Glutamatergic neuron (in vitro differentiated cells): Measurements from ENCODE around the gene FAM168B. TPM values are rescaled to one million over a fixed set of nuclear protein-coding genes. Genes with fewer than 3 reads are reported as not detected.
A peak's percentile ranks its signal among the peaks of the same experiment; 100 is the strongest.
"Not testable (repeated sequence)": the region's sequence is repeated elsewhere in the genome, so short reads cannot be mapped to it uniquely, and the experiment has no call there.

Experiments
- DNase-seq: peaks from one replicate; pipeline ENCODE4 v3.0.0; 2022
- H3K27ac Mint-ChIP-seq: one replicate; pipeline ENCODE4 v1.8.0; 2020; ENCODE audit warnings: mild to moderate bottlenecking, mixed read lengths, inconsistent platforms; ENCODE audit not compliant: unreplicated experiment
- H3K27me3 Mint-ChIP-seq: one replicate; pipeline ENCODE4 v1.8.0; 2020; ENCODE audit warnings: mild to moderate bottlenecking, moderate library complexity, mixed read lengths, inconsistent platforms; ENCODE audit not compliant: unreplicated experiment
- H3K36me3 Mint-ChIP-seq: one replicate; pipeline ENCODE4 v1.8.0; 2020; ENCODE audit warnings: mild to moderate bottlenecking, mixed read lengths, inconsistent platforms; ENCODE audit not compliant: unreplicated experiment
- H3K4me1 Mint-ChIP-seq: one replicate; pipeline ENCODE4 v1.8.0; 2020; ENCODE audit warnings: mild to moderate bottlenecking, low read depth, mixed read lengths, inconsistent platforms; ENCODE audit not compliant: unreplicated experiment
- H3K4me3 Mint-ChIP-seq: one replicate; pipeline ENCODE4 v1.8.0; 2020; ENCODE audit warnings: mild to moderate bottlenecking, mixed read lengths, inconsistent platforms; ENCODE audit not compliant: unreplicated experiment
- H3K9me3 Mint-ChIP-seq: one replicate; pipeline ENCODE4 v1.8.0; 2020; ENCODE audit warnings: mild to moderate bottlenecking, moderate library complexity, mixed read lengths, inconsistent platforms; ENCODE audit not compliant: unreplicated experiment
- CTCF ChIP-seq: fragments of 200-600 bp; sonication (generic); IDR thresholded peaks from one replicate; pipeline ENCODE4 v1.5.0; 2021; ENCODE audit not compliant: partially characterized antibody, unreplicated experiment
- total RNA-seq: library from RNA; stranded (reverse); fragmentation: NEBNext Ultra II Directional; extraction: Animal tissue kit (Norgen Biotek cat#: 25700); gene quantifications from one replicate; pipeline ENCODE4 v1.2.1, GENCODE V29; 2021; ENCODE audit not compliant: unreplicated experiment

Gene FAM168B
- total RNA-seq, 1 donor from 2014 or later, result 118 TPM

GRCh38 chr2:131077182-131077846 is 15.9 kb downstream of the FAM168B start:
- Mint-ChIP-seq H3K27ac (peak overlapping the region; percentile 46), H3K27me3 (no peaks in the 10 kb centered on the region), H3K36me3 (peaks cover 4% of the 10 kb centered on the region), H3K4me3 (no peak overlapping the region), H3K9me3 (no peaks in the 10 kb centered on the region), H3K4me1 (peaks cover 17% of the 10 kb centered on the region)
- no peak for DNase-seq
- TF ChIP-seq CTCF, result no peak

DNA sequence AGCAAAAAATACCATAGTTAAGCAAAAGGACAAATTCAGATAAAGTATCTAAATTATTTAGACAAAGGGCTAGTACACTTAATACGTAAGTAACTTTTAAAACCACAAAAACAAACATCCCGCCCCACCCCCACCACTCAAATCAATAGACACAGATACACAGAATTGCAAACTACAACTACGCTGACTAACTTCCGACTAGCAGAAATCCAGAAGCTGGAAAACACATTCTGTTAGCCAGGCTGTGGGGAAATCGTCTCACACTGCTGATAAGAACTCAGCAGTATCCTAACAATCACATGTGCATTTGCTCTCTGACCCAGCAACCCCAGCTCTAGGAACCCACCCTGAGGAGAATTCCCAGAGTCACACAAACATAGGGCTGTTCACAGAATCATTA is 16.6 kb downstream of the FAM168B start:
- DNase-seq, result no peak
- H3K27ac Mint-ChIP-seq, result peak overlapping the region; percentile 12
- H3K4me3 Mint-ChIP-seq, result no peak overlapping the region

DNA sequence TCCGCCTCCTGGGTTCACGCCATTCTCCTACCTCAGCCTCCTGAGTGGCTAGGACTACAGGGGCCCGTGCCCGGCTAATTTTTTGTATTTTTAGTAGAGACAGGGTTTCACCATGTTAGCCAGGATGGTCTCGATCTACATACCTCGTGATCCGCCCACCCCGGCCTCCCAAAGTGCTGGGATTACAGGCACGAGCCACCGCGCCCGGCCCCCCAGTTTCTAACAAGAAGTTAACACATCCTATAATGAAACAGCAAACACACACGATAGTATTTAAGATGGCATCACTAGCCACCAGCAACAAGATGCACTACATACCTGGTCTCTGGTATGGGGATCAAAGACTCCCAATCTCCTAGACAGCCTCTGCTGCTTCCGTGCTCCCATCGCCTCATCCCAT is 17.7 kb downstream of the FAM168B start:
- not testable (repeated sequence) for DNase-seq, H3K9me3 Mint-ChIP-seq
- H3K27ac Mint-ChIP-seq, result peak overlapping the region; percentile 72

More for the DNA sequence above, 16.6 kb downstream of the FAM168B start:
- Mint-ChIP-seq H3K36me3 (peaks cover 4% of the 10 kb centered on the region), H3K9me3 (no peaks in the 10 kb centered on the region), H3K27me3 (no peaks in the 10 kb centered on the region), H3K4me1 (peaks cover 13% of the 10 kb centered on the region)
- TF ChIP-seq CTCF, result no peak

GRCh38 chr2:131068172-131068571 is 25.1 kb downstream of the FAM168B start:
- H3K36me3 Mint-ChIP-seq, H3K9me3 Mint-ChIP-seq, H3K27me3 Mint-ChIP-seq, H3K4me3 Mint-ChIP-seq, DNase-seq, H3K27ac Mint-ChIP-seq: not testable (repeated sequence)
- H3K4me1 Mint-ChIP-seq, result peaks cover 14% of the 10 kb centered on the region

More for the DNA sequence above, 17.7 kb downstream of the FAM168B start:
- not testable (repeated sequence) for H3K4me3 Mint-ChIP-seq, H3K36me3 Mint-ChIP-seq, H3K27me3 Mint-ChIP-seq, H3K4me1 Mint-ChIP-seq

GRCh38 chr2:131067465-131068125 is 25.7 kb downstream of the FAM168B start:
- no peak for DNase-seq
- Mint-ChIP-seq H3K27me3 (peaks cover 4% of the 10 kb centered on the region), H3K4me1 (peaks cover 14% of the 10 kb centered on the region), H3K36me3 (no peaks in the 10 kb centered on the region), H3K4me3 (no peak overlapping the region), H3K27ac (no peak overlapping the region), H3K9me3 (peaks cover 6% of the 10 kb centered on the region)
- TF ChIP-seq CTCF, result no peak
